Measurements from ENCODE around the gene UBE2L6.

UBE2L6 gene

DNA sequence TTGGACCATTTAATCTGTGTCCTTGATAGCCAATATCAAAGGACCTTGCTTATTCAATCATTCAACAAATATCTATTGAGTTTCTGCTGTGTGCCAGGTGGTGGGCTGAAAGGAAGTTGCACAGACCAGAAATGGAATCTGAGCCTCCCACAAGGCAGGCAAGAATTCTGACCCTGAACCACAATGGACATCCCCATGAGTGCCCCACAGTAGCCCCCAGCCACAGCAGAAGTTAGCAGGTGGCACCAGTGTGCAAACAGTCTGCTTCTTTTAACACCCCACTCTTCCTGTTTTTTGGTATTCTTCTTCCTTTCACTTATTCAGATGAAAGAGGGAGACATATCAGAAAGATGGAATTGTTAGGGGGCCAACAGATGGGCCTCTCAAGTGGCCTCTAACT, 17.8 kb upstream of the UBE2L6 start (continued):
- TF ChIP-seq, protein P1, sequence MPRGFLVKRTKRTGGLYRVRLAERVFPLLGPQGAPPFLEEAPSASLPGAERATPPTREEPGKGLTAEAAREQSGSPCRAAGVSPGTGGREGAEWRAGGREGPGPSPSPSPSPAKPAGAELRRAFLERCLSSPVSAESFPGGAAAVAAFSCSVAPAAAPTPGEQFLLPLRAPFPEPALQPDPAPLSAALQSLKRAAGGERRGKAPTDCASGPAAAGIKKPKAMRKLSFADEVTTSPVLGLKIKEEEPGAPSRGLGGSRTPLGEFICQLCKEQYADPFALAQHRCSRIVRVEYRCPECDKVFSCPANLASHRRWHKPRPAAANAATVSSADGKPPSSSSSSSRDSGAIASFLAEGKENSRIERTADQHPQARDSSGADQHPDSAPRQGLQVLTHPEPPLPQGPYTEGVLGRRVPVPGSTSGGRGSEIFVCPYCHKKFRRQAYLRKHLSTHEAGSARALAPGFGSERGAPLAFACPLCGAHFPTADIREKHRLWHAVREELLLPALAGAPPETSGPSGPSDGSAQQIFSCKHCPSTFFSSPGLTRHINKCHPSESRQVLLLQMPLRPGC (tag by site-specific recombination; IDR thresholded peaks at IDR 0.05) = no peak
- TF ChIP-seq, protein P2, sequence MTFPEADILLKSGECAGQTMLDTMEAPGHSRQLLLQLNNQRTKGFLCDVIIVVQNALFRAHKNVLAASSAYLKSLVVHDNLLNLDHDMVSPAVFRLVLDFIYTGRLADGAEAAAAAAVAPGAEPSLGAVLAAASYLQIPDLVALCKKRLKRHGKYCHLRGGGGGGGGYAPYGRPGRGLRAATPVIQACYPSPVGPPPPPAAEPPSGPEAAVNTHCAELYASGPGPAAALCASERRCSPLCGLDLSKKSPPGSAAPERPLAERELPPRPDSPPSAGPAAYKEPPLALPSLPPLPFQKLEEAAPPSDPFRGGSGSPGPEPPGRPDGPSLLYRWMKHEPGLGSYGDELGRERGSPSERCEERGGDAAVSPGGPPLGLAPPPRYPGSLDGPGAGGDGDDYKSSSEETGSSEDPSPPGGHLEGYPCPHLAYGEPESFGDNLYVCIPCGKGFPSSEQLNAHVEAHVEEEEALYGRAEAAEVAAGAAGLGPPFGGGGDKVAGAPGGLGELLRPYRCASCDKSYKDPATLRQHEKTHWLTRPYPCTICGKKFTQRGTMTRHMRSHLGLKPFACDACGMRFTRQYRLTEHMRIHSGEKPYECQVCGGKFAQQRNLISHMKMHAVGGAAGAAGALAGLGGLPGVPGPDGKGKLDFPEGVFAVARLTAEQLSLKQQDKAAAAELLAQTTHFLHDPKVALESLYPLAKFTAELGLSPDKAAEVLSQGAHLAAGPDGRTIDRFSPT (tag by site-specific recombination; IDR thresholded peaks at IDR 0.05) = no peak
- TF ChIP-seq OSR2 (tag by site-specific recombination; IDR thresholded peaks at IDR 0.05) (no peak), MEIS1 (CRISPR knock-in tag; IDR thresholded peaks at IDR 0.05; ENCODE audit: borderline replicate concordance) (no peak), SALL2 (tag by site-specific recombination; IDR thresholded peaks at IDR 0.05; ENCODE audit: borderline replicate concordance) (no peak), ZNF837 (tag by site-specific recombination; IDR thresholded peaks at IDR 0.05) (no peak), HOXD13 (CRISPR knock-in tag; IDR thresholded peaks at IDR 0.05; ENCODE audit: borderline replicate concordance) (no peak)
- TF ChIP-seq, protein P3, sequence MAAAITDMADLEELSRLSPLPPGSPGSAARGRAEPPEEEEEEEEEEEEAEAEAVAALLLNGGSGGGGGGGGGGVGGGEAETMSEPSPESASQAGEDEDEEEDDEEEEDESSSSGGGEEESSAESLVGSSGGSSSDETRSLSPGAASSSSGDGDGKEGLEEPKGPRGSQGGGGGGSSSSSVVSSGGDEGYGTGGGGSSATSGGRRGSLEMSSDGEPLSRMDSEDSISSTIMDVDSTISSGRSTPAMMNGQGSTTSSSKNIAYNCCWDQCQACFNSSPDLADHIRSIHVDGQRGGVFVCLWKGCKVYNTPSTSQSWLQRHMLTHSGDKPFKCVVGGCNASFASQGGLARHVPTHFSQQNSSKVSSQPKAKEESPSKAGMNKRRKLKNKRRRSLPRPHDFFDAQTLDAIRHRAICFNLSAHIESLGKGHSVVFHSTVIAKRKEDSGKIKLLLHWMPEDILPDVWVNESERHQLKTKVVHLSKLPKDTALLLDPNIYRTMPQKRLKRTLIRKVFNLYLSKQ (tag by site-specific recombination; IDR thresholded peaks at IDR 0.05; ENCODE audit: borderline replicate concordance) = no peak

DNA sequence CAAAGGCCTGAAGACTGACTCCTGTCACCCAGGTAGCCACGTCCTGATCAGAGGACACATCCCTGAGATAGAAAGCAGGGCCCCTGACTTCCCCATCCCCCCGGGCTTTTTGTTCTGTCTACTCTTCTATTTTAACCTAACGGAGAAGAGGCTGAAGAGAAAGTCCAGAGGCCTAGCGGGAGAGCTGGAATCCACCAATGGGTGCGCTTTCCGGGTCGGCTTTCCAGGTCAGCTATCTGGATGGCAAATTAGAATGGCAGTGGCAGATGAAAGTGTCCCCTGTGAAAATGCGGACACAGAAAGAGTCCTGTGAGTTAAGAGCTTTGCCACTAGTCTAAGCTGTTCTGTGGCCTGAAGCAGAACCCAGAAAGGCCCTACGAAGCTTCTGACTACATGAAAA, 16.9 kb upstream of the UBE2L6 start:
- POLR2A ChIA-PET = no interaction called here
- Histone ChIP-seq H3K4me1 (ENCODE audit: control insufficient read depth, insufficient read depth, low read length) (no peaks in the 10 kb centered on the region), H3K27ac (ENCODE audit: extremely low read depth, low read depth, low read length) (no peak overlapping the region), H3K4me3 (ENCODE audit: low read depth, low read length) (no peak overlapping the region), H3K9me3 (ENCODE audit: control insufficient read depth, insufficient read depth, low read depth, low read length) (no peaks in the 10 kb centered on the region), H3K36me3 (ENCODE audit: control insufficient read depth in 2 of 2, insufficient read depth in 1 of 2, low read length in 2 of 2) (no peaks in the 10 kb centered on the region)
- CTCF ChIA-PET = interaction anchor here (0.6 to 1.0 kb wide), 2 partner anchors 17 to 73 kb away, joined by 3 read pairs; partner anchors contain the start of gene UBE2L6
- TF ChIP-seq SP3 (tag by site-specific recombination; IDR thresholded peaks at IDR 0.05) = no peak
- no peak for TF ChIP-seq ZNF302 (tag by site-specific recombination; IDR thresholded peaks at IDR 0.05; ENCODE audit: low read depth)
- no peak for TF ChIP-seq ZNF391 (tag by site-specific recombination; IDR thresholded peaks at IDR 0.05; ENCODE audit: borderline replicate concordance, low read depth)
- TF ChIP-seq ZNF433 (tag by site-specific recombination; IDR thresholded peaks at IDR 0.05; ENCODE audit: low read depth) = no peak
- no peak for TF ChIP-seq ZNF701 (tag by site-specific recombination; IDR thresholded peaks at IDR 0.05)
- TF ChIP-seq TRIM28 (IDR thresholded peaks at IDR 0.05; ENCODE audit: borderline replicate concordance, low read length) = no peak
- no peak for TF ChIP-seq BCL11A (tag by site-specific recombination; IDR thresholded peaks at IDR 0.05; ENCODE audit: low read depth)
- no peak for TF ChIP-seq ZNF501 (tag by site-specific recombination; IDR thresholded peaks at IDR 0.05)
- TF ChIP-seq YY2 (tag by site-specific recombination; IDR thresholded peaks at IDR 0.05) = no peak
- TF ChIP-seq ZNF248 (tag by site-specific recombination; IDR thresholded peaks at IDR 0.05) = no peak
- no peak for TF ChIP-seq ZNF843 (tag by site-specific recombination; IDR thresholded peaks at IDR 0.05)
- no peak for TF ChIP-seq PRDM1 (tag by site-specific recombination; IDR thresholded peaks at IDR 0.05)
- no peak for TF ChIP-seq ZNF184 (tag by site-specific recombination; IDR thresholded peaks at IDR 0.05)
- no peak for TF ChIP-seq WT1 (tag by site-specific recombination; IDR thresholded peaks at IDR 0.05)
- TF ChIP-seq ZIC2 (tag by site-specific recombination; IDR thresholded peaks at IDR 0.05) = no peak
- no peak for TF ChIP-seq ZNF169 (tag by site-specific recombination; IDR thresholded peaks at IDR 0.05)
- no peak for TF ChIP-seq IKZF3 (tag by site-specific recombination; IDR thresholded peaks at IDR 0.05)
- no peak for TF ChIP-seq SP2 (tag by site-specific recombination; IDR thresholded peaks at IDR 0.05)
